Activated CD4-positive, CD25-positive, alpha-beta regulatory T cell (primary cell): ENCODE data around the gene NDUFC1.

ENCODE experiments used
- DNase-seq, 4 experiments: peaks; one replicate each; lab custom pipeline; 2025; lab: John Stamatoyannopoulos, UW

The NDUFC1 gene

GRCh38 chr4:139247241-139247640, 55.0 kb downstream of the NDUFC1 start:
- no peak for DNase-seq

DNA sequence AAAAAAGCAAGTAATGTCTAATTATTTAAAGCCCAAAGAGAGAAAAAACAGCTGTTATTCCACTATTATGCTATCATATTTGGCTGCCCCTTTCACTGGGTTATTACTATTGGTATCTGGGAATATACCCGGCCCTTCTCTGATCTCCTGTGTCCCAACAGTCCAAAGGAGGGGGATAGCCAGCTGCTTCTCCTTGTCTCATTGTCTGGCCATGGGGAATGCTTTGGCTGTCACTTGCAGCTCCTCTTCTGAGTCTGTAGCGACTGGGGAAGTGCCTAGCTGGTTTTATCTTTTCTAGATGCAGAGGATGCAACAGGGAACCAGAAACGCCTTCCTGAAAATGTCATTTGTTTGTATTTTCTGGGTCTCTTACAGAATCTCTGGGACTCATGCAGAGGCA, 56.1 kb downstream of the NDUFC1 start:
- no peak for DNase-seq

GRCh38 chr4:139245590-139245989, 56.7 kb downstream of the NDUFC1 start:
- no peak for DNase-seq

DNA sequence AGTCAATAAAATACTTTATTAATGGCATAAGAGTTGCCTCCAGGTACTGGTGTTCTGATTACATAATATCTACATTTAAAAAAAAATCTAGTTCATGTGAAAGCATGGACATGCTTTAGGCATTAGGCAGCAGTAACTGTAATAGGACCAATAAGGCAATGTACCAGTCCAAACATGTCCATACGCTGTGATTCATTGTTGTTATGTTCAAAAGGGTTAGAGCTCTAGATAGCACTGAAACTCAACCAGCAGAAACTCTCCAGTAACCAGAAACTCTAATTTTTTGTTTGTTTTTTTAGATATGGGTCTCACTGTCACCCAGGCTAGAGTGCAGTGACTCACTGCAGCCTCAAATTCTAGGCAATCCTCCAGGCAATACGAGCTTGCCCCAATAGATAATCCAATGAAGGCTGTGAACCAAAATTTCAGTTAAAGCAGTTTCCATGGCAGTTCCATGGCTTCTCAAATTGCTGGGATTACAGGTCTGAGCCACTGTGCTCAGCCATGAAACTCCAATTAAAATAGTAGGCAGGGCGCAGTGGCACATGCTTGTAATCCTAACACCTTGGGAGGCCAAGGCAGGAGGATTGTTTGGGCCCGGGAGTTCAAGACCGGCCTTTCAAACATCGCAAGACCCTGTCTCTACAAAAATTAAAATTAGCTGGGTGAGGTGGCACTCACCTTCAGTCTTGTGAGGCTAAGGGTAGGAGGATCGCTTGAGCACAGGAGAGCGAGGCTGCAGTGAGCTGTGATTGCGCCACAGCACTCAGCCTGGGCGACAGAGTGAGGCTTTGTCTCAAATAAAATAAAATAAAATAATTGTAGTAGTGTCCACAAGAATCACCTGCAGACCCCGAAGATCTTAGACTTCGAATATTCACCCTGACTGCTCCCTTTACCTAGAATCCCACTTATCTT, 58.6 kb downstream of the NDUFC1 start:
- DNase-seq, result no peak

DNA sequence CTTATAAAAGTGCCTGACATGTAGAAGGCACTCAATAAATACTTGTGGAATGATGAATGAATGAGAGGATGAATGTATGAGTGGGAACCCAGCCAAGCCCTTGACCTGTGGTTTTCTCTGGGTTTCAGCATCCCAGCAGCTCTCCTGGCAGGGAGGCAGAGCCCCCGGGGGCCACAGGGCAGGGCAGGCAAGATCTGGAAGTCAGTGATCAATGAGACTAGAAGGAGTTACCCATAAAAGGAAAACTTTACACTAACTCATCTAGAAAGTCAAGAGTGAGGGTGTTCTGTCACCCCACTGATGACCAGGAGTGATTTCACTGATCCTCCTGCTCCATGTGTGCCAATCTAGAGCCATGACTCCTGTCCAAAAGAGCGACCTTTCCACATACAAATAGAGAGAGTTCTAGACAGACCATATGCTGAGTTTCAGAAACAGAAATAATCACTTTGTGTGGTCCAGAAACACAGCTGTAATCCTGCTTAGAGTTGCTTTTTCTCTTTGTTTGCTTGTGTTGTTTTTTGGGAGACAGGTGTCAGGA, 59.7 kb downstream of the NDUFC1 start:
- no peak for DNase-seq

GRCh38 chr4:139241784-139242151, 60.5 kb downstream of the NDUFC1 start:
- no peak for DNase-seq

DNA sequence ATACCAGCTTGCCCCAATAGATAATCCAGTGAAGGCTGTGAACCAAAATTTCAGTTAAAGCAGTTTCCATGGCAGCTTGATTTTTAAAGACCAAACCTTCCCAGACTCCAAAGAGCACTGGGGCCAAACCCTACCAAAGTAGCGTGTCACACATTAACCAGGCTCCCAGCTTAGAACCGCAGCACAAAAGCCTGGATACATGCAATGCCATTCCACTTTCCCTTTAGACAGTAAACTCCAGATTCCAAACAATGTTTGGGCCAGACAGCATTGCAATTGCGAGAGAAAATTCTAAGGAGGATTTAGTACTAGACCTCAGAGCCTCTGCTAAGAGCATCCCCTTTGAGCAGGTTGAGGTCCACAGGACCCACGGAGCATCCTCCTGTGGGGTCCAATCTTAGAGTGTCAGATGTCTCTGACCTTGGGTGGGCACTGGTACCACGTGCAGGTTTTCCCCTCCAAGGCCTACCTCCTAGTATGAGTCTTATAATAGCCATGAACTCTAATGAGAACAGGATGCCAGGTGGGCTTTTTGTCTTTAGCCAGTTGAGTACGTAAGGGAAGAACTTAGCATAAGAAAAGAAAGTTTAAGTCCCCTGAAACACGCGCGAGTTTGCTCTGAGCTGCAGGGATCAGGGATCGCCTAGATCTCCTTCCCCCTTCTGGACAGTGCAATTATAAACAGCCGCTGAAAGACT, 61.0 kb downstream of the NDUFC1 start:
- DNase-seq, result no peak
